Retinal pigment epithelial cell (primary cell): ENCODE measurements around the gene FOXK2.

Experiments
- DNase-seq: peaks from one replicate; pipeline ENCODE4 v3.0.0-alpha.2; 2010; ENCODE audit warnings: low read depth
- H3K4me3 ChIP-seq: 2 replicates; pipeline ENCODE4 v1.5.1; 2011; ENCODE audit warnings: mild to moderate bottlenecking, low read length, control low read depth, moderate library complexity
- TF ChIP-seq, protein P1 (sequence below): conservative IDR thresholded peaks from 2 replicates; pipeline ENCODE4 v1.5.1; 2011; ENCODE audit warnings: low read depth, low read length, control low read depth, inconsistent platforms

Gene FOXK2

DNA sequence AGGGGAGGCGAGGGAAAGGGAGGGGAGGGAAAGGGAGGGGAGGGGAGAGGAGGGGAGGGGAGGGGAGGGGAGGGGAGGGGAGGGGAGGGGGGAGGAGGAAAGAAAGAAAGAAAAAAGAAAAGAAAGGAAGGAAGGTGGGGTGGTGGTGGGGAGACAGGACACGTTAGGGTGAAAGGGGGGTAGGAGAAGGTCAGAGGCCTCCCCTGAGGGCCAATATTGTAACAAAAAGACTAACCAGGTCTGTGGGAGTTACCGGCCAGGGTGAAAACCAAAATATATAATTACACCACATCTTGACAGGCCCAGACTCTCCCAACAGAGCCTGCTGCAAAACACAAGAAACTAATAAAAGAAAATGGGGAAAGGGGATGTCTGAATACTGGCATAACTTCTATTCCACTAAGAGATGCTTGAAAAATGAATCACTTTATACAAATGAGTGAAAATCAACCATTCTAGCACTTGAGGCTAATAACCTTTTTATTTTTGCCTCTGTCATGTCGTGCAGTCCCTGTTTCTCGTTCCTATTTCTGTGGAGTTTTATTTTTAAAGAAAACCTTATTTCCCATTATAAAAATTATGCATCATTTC, 118.7 kb downstream of the FOXK2 start:
- DNase-seq: no peak
- H3K4me3 ChIP-seq: no peak overlapping the region
- TF ChIP-seq, protein P1, sequence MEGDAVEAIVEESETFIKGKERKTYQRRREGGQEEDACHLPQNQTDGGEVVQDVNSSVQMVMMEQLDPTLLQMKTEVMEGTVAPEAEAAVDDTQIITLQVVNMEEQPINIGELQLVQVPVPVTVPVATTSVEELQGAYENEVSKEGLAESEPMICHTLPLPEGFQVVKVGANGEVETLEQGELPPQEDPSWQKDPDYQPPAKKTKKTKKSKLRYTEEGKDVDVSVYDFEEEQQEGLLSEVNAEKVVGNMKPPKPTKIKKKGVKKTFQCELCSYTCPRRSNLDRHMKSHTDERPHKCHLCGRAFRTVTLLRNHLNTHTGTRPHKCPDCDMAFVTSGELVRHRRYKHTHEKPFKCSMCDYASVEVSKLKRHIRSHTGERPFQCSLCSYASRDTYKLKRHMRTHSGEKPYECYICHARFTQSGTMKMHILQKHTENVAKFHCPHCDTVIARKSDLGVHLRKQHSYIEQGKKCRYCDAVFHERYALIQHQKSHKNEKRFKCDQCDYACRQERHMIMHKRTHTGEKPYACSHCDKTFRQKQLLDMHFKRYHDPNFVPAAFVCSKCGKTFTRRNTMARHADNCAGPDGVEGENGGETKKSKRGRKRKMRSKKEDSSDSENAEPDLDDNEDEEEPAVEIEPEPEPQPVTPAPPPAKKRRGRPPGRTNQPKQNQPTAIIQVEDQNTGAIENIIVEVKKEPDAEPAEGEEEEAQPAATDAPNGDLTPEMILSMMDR: no peak

DNA sequence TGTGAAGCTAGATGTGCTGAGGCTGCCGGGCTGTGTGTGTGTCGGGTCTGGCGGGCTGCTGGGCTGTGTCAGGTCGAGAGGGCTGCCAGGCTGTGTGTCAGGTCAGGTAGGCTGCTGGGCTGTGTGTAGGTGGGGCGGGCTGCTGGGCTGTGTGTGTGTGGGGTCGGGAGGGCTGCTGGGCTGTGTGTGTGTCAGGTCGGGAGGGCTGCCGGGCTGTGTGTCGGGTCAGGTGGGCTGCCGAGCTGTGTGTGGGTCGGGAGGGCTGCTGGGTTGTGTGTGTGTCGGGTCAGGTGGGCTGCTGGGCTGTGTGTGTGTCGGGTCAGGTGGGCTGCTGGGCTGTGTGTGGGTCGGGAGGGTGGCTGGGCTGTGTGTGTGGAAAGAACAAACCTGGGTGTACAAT, 120.1 kb downstream of the FOXK2 start:
- no peak for DNase-seq
- TF ChIP-seq, protein P1: no peak
- no peak overlapping the region for H3K4me3 ChIP-seq

DNA sequence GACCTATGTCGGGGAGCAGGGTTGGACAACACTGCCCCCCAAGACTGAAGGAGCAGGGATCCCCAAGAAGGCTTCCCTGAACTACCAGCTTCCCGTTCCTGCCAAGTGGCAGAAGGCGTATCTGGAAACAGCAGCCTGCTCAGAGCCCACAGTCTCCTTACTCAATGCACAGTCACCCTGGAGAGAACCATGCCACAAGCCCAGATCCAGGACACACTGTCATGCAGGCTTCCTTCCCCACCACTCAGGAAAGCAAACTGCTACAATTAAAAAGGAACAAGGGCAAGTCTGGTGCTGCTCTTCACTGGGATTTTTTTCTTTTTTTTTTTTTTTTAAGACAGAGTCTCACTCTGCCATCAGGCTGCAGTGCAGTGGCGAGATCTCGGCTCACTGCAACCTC, 120.5 kb downstream of the FOXK2 start:
- no peak overlapping the region for H3K4me3 ChIP-seq
- no peak for DNase-seq
- TF ChIP-seq, protein P1: no peak

DNA sequence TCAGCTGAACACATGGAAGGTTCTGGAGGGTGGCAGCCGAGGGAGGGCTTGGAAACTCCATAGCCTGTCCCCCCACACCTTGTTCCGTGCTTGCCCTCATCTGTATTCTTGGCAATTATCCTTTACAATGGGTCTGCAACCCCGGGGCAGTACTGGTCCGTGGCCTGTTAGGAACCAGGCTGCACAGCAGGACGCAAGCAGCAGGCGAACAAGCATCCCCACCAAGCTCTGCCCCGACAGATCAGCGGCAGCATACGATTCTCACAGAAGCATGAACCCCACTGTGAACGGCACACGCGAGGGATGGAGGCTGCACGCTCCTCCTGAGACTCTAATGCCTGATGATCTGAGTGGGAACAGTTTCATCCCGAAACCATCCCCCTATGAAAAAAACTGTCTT, 122.5 kb downstream of the FOXK2 start:
- TF ChIP-seq, protein P1: no peak
- no peak for DNase-seq
- no peak overlapping the region for H3K4me3 ChIP-seq

DNA sequence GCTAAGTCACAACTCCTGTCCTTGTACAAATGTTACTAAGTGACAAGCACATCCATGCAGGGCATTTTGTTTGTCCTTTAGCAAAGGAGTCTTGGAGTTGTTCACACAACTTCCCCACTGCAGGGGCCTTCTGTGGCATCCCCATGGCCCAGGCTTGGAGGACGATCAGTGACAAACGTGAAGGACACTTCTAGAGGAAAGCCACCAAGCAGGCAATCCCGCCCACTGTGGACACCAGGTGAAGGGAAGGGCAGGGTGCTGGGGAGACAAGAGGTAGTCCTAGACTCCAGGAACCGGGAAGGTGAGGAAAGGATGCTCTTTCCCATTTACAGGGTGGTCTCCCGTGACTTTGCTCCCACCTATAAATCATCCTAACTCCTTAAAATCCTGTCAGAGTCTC, 124.6 kb downstream of the FOXK2 start:
- no peak overlapping the region for H3K4me3 ChIP-seq
- no peak for DNase-seq
- TF ChIP-seq, protein P1: no peak

DNA sequence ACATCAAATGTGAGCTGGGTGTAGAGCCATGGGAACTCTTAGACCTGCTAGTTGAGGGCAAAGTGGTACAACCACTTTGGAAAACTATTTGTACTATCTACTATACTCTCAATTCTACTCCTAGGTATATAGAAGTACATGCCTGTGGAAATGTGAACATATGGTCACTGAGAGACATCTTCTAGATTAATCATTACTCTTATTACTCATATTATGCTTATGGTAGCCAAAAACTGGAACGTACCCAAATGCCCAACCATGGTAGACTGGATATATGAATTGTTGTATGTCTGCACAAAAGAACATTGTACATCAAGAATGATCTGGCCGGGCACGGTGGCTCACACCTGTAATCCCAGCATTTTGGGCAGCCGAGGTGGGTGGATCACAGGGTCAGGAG, 126.0 kb downstream of the FOXK2 start:
- DNase-seq: no peak
- TF ChIP-seq, protein P1: no peak
- H3K4me3 ChIP-seq: no peak overlapping the region

DNA sequence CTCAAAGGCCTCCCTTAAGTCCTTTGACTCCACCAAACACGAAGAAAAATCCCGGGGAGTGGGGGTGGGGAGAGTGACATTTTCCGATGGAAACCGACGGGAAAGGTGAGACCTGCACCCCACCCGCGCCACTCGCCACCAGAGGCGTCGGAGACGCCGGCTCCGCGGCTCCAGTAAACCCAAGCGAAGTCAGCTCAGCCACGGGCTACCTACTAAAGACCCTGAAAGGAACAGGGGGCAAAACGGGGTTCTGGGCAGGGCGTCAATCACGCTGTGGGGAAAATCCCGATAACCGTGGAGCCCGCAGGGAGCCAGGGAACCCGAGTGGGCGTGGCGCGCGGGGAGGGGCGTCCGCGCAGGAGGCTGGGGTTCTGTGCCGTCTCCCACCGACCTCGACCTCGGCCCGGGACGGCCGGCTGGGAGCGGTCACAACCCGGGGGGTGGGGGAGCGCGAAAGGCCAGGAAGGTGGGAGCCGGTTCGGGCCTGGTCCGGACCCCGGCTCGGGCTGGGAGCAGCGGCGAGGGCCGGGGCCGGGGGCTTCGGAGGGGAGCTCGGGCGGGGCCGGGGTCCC, 128.1 kb downstream of the FOXK2 start:
- H3K4me3 ChIP-seq: peak overlapping the region; percentile 89
- no peak for DNase-seq

More for the DNA sequence above, 128.1 kb downstream of the FOXK2 start:
- TF ChIP-seq, protein P1: no peak
